Ramos (cell line): ENCODE results near the gene RGS1.

ENCODE experiments used
- in situ Hi-C: fragments of 300-500 bp; cut with MboI; formaldehyde crosslinking; loops from one replicate; pipeline ENCODE4 v1.14.3; 2022; ENCODE audit warnings: low sequenced_read_pairs; ENCODE audit not compliant: unreplicated experiment

RGS1 gene

DNA sequence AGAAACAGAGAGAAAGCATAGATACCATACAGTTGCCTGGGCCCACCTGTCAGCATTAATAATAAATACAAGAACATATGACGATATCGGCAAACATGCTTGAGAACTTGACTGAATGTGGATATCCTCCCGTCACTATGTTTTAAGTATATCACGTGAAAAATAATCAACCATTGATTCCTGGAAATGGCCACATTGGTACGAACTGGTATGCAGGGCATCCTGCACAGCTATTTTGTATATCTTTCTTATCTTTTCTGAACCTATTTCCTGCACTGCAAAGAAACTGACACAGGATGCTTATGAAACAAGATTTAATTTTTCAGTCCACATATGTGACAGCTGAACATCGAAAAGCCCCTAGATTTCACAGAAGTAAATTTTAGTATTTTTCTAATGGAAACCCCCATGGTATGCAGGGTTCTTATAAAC, 22.8 kb upstream of the RGS1 start:
- in situ Hi-C loops, result no loop called here

DNA sequence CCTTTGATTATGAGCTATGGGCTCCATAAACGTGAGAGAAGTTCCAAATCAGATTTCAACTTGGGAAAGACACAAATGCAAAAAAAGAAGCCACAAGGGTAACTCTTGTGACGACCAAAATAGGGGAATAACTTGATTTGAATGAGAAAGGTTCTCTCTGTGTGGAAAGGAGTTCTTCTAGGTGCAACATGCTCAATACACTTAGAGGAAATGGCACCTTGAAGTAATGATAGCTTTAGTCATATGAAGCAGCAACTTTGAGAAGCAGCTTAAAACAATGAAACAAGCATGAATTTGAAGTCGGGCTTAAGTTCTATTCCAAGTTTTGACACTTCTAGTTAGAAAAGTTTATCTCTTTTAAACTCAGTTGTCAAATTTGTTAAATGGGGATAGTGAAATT, 21.8 kb upstream of the RGS1 start:
- in situ Hi-C loops, result no loop called here

DNA sequence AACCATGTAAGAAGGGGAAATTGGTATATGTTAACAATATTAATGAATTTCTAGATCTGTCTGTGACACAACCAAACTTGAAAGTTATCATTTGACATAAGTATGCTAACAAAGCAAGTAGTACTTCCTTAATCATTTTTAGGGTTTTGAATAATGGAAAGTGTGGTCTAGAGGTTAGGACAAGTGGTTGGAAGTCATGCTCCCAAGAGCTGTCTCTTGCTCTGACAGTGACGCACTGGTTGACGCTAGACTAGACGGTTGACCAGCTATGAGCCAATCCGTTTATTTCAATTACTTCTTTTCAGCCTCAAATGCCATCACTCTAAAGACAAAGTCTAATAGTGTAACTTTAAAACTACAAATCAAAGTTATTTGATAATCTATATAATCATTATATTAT, 20.7 kb upstream of the RGS1 start:
- in situ Hi-C loops, result no loop called here

DNA sequence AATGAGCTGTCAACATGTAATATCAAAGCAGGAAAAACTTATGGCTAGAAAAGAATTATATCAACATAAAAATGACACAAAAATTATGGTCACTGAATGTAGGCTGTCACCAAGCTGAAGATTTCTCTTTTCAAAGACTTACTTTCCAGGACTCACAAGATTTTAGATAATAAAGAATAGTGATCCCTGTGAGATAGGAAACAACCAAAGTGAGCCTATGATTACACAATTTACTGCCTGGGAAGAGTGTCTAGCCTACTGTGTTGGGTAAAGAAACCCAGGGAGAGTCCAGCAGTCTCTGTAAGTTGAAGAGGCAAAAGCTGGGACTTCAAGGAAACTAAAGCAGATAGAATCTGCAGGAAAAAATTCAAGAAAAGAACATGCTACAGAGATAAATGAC, 20.2 kb upstream of the RGS1 start:
- in situ Hi-C loops, result no loop called here

DNA sequence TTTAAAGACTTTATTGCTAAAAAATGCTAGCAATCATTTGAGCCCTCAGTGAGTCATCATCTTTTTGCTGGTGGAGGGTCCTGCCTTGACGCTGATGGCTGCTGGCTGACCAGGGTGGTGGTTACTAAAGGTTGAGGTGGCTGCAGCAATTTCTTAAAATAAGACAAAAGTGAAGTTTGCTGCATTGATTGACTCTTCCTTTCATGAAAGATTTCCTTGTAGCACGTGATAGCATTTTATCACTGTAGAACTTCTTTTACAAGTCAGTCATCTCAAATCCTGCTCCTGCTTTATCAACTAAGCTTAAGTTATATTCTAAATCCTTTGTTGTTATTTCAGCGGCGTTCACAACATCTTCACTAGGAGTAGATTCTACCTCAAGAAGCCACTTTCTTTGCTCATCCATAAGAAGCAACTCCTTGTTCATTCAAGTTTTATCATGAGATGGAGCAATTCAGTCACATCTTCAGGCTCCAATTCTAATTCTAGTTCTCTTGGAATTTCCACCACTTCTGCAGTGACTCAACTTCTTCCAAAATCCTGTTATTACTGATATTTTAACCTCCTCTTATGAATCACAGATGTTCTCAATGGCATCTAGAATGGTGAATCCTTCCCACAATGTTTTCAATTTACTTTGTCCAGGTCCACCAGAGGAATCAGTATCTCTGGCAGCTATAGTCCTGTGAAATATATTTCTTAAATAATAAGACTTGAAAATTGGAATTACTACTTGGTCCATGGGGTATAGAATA, 17.6 kb upstream of the RGS1 start:
- in situ Hi-C loops, result no loop called here

DNA sequence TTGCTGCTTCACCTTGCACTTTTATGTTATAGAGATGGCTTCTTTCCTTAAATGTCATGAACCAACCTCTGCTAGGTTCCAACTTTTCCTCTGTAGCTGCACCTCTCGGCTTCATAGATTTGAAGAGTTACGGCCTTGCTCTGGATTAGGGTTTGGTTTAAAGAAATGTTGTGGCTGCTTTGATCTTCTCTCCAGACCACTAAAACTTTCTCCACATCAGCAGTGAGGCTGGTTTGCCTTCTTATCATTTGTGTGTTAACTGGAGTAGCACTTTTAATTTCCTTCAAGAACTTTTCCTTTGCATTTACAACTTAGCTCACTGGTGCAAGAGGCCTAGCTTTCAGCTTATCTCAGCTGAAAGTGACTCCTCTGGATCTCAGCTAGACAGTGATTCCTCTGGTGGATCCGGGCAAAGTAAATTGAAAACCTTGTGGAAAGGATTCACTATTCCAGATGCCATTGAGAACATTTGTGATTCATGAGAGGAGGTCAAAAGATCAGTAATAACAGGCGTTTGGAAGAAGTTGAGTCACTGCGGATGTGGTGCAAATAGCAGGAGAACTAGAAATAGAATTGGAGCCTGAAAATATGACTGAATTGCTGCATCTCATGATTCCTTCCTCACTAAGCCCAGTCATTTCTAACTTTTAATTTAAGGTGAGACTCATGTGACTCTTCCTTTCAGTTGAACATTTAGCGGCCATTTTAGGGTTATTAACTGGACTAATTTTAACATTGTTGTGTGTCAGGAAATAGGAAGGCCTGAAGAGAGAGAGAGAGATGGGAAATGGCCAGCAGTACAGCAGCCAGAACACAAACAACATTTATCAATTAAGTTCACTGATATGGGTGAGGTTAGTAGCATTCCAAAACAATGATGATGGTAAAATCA, 16.2 kb upstream of the RGS1 start:
- in situ Hi-C loops, result no loop called here

DNA sequence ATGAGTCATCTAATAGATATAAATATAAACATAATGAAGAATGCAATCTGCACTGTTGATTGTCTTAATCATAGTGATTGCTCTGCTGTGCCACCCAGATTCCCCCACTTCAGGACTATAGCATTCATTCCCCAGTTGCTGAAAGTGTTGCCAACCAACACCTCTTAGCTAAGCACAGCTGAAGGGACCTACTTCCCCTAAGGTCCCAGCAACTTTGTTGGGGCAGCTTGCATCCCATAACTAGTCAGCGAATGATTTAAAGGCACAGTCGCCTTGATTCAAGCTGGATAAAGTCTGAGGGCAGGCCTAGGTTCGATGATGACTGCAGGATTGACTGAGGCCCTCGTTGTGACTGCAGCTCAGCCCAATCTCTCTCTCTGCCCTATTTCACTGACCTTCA, 14.3 kb upstream of the RGS1 start:
- in situ Hi-C loops, result no loop called here

DNA sequence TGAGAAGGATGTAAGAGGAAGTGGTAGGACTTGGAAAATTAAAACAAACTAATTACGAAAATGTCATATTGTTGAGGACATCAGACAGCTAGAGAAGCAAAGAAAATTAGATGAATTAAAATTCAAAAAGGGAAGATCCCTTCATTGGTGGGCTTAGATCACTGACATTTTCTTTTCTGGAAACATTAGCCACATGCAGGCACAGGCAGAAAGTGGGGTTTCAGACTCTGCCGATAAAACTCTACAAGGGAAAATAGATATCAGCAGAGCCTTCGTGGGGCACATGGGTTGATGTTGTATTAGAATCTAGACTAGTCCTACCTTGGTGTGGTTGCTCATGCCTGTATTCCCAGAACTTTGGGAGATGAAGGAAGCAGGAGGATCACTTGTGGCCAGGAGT, 12.4 kb upstream of the RGS1 start:
- in situ Hi-C loops, result no loop called here

DNA sequence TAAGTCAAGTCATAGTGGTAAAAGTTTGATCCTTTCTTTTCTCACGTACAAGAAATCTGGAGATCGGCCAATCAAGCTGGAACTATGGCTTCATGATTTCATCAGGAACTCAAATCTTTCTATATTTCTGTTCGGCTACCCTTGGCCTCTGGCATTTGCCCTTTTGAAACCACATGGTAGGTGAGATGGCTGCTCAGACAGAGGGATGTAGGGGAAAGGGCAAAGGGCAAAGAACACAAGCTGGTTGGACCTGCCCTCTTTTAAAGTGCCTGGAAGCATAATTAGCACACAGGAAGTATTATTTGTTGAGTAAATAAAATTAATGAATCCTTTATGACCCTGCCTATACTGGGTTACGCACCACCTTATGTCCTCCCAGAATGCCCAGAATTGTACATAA, 11.5 kb upstream of the RGS1 start:
- in situ Hi-C loops, result no loop called here

DNA sequence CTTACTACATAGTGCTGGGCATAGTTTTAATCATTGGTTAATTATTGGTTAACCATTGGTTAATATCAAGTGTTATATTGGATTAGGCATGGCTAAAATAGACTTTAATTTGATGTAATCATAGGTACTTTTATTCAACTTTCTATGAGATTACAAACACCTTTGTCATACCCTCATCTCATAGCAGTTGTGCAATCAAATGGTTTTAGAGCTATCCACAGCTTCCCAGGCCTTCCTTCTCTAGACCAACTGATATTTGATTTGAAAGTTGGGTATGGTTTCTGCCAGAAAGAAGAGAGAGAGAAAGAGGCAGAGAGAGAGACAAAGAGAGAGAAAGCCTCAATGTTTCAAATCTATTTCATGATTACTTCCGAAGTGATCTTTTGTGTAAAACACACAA, 9.6 kb upstream of the RGS1 start:
- in situ Hi-C loops, result no loop called here

DNA sequence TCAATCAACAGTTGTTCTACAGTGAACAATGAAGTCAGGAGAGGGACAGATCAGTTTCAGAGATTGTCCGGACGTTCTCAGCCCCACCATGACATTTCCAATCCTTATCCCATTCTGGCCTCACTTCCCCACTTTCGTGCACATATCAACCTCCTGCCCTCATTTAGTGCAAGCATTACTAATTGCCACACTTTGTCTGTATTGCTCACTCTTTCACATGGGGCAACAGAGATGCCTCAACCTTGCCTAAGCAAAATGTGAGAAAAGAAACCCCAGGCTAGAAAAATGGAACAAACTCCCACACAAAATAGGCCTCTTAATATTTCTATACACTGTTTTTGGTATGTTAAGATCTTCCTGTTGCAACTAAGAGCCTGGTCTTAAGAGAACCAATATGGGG, 8.9 kb upstream of the RGS1 start:
- in situ Hi-C loops, result no loop called here

DNA sequence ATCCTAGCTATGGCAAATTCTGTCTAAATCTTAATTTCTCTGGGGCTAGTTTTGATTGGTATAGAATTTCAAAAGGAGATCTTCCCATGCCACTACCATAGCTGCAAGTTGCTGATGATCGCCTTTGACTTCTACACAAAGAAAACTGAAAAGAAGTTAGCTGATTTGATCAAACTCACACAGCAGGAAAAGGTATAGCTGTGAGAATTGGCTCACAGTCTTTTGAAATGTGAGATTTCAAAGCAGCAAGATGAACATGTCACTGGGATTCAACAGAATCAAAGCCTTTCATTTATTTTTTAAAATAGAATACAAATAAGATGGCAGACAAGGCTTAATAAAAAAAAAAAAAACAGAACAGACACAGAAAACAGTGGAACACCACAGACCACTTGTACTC, 7.5 kb upstream of the RGS1 start:
- in situ Hi-C loops, result no loop called here

DNA sequence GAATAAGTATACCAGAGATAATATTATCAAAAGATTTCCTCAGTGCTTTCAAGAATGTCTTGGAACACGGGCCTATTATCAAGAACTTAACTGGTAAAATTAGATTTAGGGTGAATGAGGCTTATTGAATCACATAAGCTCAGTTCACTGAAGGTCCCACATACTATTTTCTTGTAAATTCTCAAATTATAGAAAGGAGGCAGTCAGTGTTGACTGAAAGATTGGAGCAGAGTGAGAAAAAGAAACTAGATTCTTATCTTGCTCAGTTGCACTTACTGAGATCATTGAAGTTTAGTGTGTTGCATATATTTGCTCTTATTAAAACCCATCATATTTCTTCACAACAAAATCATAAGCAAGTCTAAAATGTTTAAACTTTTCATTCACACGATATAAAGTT, 3.9 kb upstream of the RGS1 start:
- in situ Hi-C loops, result no loop called here

DNA sequence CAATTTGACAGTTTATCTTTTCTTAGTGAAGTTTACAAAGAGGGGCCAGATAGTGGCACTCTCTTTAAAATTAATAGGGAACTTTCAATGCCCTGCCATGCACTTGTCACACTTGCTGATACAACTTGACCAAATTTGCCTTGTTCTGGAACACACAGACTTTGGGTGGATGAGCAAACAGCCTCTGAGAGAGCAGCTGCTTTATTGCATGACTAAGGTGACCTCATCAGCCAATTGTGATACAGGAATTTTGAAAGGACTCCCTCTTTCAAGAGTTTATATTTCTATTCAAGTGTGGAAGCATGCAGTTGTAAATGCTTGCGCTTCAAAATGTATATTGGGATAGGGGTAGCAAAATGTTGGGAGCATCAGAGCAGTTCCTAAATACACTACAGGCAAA, 2.1 kb upstream of the RGS1 start:
- in situ Hi-C loops, result no loop called here

DNA sequence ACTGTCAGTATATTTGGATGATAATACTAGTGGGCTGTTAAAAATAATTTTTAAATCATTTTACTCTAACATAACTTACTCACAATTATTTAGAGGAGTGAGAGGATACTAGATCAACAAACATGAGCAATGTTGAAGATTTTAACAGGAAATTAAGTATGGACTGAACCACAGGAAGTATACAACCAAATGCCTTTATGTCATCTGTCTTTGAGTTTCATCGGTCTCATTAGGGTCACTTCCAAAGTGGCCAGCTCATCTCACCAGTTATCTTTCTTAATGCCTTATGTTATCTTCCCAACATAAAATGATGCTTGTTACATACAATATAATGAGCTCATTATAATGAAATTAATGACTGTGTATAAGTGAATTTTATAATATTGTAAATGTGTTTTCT, 1.5 kb upstream of the RGS1 start:
- in situ Hi-C loops, result no loop called here

DNA sequence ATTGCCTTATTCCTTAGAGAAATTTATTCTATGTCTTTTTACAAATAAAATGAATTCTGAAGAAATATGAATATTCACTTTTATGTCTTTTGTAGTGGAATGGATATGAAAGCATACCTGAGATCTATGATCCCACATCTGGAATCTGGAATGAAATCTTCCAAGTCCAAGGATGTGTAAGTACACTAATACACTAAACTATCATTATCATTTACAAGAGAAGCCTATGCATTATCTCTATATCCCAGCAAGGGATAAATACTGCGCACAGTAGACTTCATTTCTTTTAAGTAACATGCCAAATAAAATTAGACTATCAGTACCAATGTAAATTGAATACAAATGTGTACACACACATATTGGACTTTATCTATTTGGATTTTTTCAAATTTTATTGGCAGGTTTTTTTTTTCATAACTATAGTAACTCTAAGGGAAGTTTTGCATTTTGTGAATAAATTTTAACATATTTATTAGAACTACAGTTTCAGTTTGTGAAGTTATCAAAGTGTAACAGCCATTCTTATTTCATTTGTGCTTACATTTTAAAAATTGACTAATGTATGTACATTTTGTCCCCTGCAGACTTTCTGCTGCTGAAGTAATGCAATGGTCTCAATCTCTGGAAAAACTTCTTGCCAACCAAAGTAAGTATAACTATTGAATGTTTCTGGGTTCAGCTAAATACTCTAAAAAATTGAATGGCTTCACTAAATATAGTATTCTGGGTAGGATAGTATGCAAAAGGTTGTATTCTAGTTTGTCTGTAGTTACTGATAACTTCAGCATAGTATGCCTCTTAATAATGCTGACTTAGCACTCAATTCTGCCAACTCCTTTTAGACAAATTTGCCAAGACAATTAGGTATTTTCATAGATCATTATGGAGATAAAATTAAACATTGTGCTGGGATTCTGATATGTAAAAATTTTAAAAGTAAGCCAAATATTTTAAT, 894 bp downstream of the RGS1 start:
- in situ Hi-C loops, result no loop called here

DNA sequence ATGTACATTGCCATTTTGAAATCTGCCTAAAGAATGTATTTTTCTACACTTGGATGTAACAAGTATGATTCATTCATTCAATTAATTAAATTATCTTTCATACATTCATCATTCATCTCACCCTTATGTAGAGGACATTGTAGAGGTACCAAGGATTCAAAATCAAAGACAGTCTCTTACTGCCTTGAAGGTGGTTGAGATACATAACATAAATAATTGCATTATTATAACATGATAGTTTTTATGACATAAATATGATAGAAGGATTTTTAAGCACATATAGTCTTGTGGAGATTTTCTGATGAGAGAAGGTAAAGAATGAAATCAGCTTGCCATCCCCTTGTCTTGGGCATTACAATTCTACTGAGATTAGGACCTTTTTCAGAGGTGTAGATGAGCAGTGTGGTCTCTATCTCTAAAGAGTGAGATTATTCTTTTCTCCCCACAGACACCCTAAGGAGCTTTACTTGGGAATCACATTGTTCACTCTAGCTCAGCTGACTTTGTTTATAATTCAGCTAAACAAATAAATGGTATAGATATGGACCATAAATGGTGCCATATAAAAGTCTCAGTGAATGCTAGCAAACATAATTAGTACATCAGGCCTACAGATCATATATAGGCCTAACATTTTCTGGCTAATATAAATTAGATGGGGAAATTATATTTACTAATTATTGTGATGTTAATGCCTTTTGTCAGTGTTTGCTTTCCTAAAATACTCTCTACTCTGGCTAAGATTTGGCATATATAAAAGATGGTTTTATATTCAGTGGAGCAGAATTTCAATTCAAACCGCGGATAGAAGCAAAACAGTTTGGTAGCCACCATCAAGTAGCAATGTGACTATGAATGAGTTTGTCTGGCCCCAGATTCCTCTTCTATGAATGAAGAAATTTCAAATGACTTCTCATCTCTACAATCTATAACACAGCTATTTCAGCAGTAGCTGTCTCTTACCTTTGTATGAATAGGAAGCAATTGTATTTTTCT, 1.9 kb downstream of the RGS1 start:
- in situ Hi-C loops, result no loop called here

DNA sequence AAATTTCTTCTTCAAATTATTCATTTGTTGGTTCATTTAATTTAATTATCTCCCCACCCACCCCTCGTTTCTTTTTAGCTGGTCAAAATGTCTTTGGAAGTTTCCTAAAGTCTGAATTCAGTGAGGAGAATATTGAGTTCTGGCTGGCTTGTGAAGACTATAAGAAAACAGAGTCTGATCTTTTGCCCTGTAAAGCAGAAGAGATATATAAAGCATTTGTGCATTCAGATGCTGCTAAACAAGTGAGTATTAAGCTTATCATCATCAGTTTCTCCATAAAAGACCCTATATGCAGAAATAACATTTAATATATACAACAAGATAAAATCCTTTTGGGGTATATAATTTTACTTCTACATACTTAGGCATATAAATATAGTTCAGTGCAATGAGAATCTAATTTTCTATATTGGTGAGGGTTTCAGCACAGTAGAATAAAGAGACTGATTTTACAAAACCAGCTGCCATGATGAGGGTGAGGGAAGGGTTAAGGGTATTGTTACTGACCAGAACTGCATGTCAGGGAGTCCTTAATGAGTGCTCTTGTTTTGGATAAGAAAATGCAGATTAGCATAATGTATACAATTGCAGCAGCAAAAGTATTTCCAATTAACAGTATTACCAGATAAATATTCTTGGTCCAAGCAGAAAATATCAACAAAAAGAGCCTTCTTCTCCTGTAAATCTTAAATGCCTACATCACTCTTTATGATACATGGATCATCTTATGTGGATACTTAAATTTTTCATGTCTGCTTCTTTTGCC, 2.8 kb downstream of the RGS1 start:
- in situ Hi-C loops, result no loop called here
